Measurements from ENCODE around the gene ART1.
A peak's percentile ranks its signal among the peaks of the same experiment; 100 is the strongest.

The ART1 gene

DNA sequence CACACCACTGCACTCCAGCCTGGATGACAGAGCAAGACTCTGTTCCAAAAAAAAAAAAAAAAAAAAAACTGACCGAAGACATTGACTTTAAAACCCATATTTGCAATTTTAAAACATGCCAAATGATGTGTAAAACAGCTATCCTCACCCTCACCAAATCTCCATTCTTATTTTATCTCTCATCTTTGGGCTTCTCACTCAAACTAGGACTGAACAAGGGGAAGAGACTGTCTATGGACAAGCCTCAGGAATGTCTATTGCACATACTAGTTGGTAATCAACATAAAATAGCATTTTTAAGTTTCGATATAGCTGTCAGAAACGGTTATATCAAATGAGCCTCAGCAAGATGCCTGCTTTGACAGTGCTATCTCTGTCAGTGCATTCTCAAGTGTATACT lies 34.1 kb downstream of the ART1 start:
- DNase-seq (ENCODE audit: insufficient read length, low spot score), result no peak
- no peak for FAIRE-seq
- no peak for TF ChIP-seq CTCF (IDR thresholded peaks at IDR 0.05; ENCODE audit: insufficient read depth, missing control alignments)

DNA sequence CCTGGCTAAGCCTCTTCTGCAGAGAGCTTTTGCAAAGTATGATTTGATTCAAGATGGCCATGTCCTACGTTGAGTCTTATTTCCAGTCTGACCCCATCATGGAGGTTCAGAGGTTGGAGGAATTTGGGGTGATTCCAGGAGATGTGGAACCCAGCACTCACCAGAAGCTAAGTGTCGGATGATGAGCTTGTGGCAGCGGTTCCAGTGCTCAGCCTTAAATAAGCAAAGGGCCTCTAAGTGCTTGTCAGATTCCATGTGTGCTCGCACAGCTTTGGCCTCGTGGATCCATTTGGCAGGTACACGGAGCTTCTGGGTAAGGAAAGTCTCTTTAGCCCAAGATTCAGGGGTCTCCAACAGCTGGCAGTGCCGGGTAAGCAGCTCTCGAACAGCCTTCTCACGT lies 38.1 kb downstream of the ART1 start:
- TF ChIP-seq CTCF (IDR thresholded peaks at IDR 0.05; ENCODE audit: insufficient read depth, missing control alignments), result peak; percentile 4
- no peak for FAIRE-seq
- DNase-seq (ENCODE audit: insufficient read length, low spot score), result no peak

GRCh38 chr11:3684129-3684818 lies 39.3 kb downstream of the ART1 start:
- no peak for TF ChIP-seq CTCF (IDR thresholded peaks at IDR 0.05; ENCODE audit: insufficient read depth, missing control alignments)
- DNase-seq (ENCODE audit: insufficient read length, low spot score), result no peak
- no peak for FAIRE-seq

DNA sequence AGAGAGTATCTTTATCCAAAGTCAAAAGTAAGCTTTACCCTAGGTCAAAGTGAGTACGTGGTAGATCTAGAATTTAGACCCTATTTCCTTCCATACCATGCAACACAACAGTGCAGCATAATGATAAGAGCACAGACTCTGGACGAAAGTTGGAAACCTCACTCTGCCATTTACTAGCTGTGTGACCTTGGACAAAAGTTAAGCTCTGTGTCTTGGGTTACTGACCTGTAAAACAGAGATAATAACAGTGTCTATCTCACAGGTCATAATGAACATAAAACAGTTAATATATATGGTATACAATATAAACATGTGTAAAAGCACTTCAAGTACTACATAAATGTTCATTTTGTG lies 39.9 kb downstream of the ART1 start:
- TF ChIP-seq CTCF (IDR thresholded peaks at IDR 0.05; ENCODE audit: insufficient read depth, missing control alignments), result no peak
- no peak for FAIRE-seq
- no peak for DNase-seq (ENCODE audit: insufficient read length, low spot score)

GRCh38 chr11:3685923-3686322 lies 41.0 kb downstream of the ART1 start:
- TF ChIP-seq CTCF (IDR thresholded peaks at IDR 0.05; ENCODE audit: insufficient read depth, missing control alignments), result no peak
- FAIRE-seq (no peak), DNase-seq (ENCODE audit: insufficient read length, low spot score) (no peak)

- DNase-seq (ENCODE audit: insufficient read length, low spot score) (no peak), FAIRE-seq (no peak)
- TF ChIP-seq CTCF (IDR thresholded peaks at IDR 0.05; ENCODE audit: insufficient read depth, missing control alignments), result no peak
Observed at GRCh38 chr11:3686751-3687150, 41.8 kb downstream of the ART1 start.

GRCh38 chr11:3700410-3700809 lies 55.5 kb downstream of the ART1 start:
- DNase-seq (ENCODE audit: insufficient read length, low spot score) (no peak), FAIRE-seq (no peak)
- TF ChIP-seq CTCF (IDR thresholded peaks at IDR 0.05; ENCODE audit: insufficient read depth, missing control alignments), result no peak

Measured in D721Med (cell line).